GM18868 (cell line): ENCODE results near the gene PCDHA9.
"Not testable (repeated sequence)": the region's sequence is repeated elsewhere in the genome, so short reads cannot be mapped to it uniquely, and the experiment has no call there.

Source experiments
- ATAC-seq: cut with Tn5 transposase; IDR thresholded peaks from one replicate; pipeline ENCODE4 v1.9.1; 2021; ENCODE audit warnings: mild to moderate bottlenecking, moderate library complexity; ENCODE audit not compliant: unreplicated experiment

The PCDHA9 gene

DNA sequence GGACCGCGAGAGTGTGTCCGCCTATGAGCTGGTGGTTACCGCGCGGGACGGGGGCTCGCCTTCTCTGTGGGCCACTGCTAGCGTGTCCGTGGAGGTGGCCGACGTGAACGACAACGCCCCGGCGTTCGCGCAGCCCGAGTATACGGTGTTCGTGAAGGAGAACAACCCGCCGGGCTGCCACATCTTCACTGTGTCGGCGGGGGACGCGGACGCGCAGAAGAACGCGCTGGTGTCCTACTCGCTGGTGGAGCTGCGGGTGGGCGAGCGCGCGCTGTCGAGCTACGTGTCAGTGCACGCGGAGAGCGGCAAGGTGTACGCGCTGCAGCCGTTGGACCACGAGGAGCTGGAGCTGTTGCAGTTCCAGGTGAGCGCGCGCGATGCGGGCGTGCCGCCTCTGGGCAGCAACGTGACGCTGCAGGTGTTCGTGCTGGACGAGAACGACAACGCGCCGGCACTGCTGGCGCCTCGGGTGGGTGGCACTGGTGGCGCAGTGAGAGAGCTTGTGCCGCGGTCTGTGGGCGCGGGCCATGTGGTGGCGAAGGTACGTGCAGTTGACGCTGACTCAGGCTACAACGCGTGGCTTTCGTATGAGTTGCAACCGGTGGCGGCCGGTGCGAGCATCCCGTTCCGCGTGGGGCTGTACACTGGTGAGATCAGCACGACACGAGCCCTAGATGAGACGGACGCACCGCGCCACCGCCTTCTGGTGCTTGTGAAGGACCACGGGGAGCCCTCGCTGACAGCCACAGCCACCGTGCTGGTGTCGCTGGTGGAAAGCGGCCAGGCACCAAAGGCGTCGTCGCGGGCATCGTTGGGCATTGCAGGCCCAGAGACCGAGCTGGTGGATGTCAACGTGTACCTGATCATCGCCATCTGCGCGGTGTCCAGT lies 12.3 kb upstream of the PCDHA9 start:
- no peak for ATAC-seq

- ATAC-seq: no peak
Observed at GRCh38 chr5:140840978-140841962, 6.9 kb upstream of the PCDHA9 start, which contains the start of gene PCDHA8. Gene PCDHA8 (plus strand): TSS chr5:140841187. CDS start chr5:140841322, 135 bp downstream.

GRCh38 chr5:140842798-140843733 lies 5.1 kb upstream of the PCDHA9 start:
- ATAC-seq: no peak

DNA sequence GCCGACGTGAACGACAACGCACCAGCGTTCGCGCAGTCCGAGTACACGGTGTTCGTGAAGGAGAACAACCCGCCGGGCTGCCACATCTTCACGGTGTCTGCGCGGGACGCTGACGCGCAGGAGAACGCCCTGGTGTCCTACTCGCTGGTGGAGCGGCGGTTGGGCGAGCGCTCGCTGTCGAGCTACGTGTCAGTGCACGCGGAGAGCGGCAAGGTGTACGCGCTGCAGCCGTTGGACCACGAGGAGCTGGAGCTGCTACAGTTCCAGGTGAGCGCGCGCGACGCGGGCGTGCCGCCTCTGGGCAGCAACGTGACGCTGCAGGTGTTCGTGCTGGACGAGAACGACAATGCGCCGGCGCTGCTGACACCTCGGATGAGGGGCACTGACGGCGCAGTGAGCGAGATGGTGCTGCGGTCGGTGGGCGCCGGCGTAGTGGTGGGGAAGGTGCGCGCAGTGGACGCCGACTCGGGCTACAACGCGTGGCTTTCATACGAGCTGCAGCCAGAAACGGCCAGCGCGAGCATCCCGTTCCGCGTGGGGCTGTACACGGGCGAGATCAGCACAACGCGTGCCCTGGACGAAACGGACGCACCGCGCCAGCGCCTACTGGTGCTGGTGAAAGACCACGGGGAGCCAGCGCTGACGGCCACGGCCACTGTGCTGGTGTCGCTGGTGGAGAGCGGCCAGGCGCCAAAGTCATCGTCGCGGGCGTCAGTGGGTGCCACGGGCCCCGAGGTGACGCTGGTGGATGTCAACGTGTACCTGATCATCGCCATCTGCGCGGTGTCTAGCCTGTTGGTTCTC lies 1.9 kb downstream of the PCDHA9 start:
- not testable (repeated sequence) for ATAC-seq

- no peak for ATAC-seq
Observed at GRCh38 chr5:140855772-140856674, 7.8 kb downstream of the PCDHA9 start, which contains the start of gene PCDHA10. Gene PCDHA10 (plus strand): TSS chr5:140855897. CDS start chr5:140856049, 152 bp downstream.

- no peak for ATAC-seq
Observed at GRCh38 chr5:140857177-140857986, 9.2 kb downstream of the PCDHA9 start.

GRCh38 chr5:140857987-140858240 lies 9.7 kb downstream of the PCDHA9 start:
- no peak for ATAC-seq

DNA sequence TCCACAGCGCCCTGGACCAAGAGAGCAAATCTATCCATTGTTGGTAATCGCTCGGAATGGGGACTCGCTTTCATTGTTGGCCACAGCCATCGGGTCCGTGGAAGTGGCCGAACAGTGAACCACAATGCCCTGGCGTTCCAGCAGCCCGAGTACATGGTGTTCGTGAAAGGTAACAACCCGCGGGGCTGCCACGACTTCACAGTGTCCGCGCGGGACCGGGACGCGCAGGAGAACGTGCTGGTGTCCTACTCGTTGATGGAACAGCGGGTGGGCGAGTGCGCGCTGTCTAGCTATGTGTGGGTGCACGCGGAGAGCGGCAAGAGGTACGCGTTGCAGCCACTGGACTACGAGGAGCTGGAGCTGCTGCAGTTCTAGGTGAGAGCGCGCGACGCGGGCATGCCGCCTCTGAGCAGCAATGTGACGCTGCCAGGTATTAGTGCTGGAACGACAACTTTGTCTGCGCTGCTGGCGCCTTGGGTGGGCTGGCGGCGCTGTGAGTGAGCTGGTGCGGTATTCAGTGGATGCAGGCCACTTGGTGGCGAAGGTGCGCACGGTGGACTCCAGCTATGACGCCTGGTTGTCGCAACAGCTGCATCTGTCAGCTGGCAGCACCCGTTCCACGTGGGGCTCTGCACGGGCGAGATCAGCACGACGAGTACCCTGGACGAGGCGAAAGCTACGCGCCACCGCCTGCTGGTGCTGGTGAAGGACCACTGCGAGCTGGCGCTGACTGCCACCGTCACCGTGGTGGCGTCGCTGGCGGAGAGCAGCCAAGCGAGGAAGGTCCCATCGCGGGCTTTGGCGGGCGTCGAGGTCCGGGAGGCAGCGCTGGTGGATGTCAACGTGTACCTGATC lies 14.5 kb downstream of the PCDHA9 start:
- ATAC-seq: no peak

- no peak for ATAC-seq
Observed at GRCh38 chr5:140868721-140869554, 20.8 kb downstream of the PCDHA9 start, which contains the start of gene PCDHA11. Gene PCDHA11 (plus strand): TSS chr5:140868957. CDS start chr5:140869104, 147 bp downstream.

- ATAC-seq: no peak
Observed at GRCh38 chr5:140869555-140869886, 21.3 kb downstream of the PCDHA9 start.

GRCh38 chr5:140870221-140871201 lies 22.3 kb downstream of the PCDHA9 start:
- no peak for ATAC-seq

- no peak for ATAC-seq
Observed at GRCh38 chr5:140875085-140876065, 27.2 kb downstream of the PCDHA9 start, which contains the start of gene PCDHA12. Gene PCDHA12 (plus strand): TSS chr5:140875308. CDS start chr5:140875473, 165 bp downstream.

GRCh38 chr5:140876541-140877261 lies 28.5 kb downstream of the PCDHA9 start:
- ATAC-seq: not testable (repeated sequence)
